Transverse colon (tissue), 4 donors: Measurements from ENCODE around the gene RBBP8NL. TPM values are rescaled to one million over a fixed set of nuclear protein-coding genes. Genes with fewer than 3 reads are reported as not detected.
A peak's percentile ranks its signal among the peaks of the same experiment; 100 is the strongest.

Experiments
- DNase-seq: peaks from one replicate; pipeline ENCODE4 v3.0.0-alpha.2; 2019
- H3K27ac ChIP-seq, 4 donors: fragments of 200-600 bp; sonication (generic); 2 replicates each; pipeline ENCODE4 v1.5.1; 2016 to 2018; ENCODE audit warnings: inconsistent platforms in 4 of 4
- H3K27me3 ChIP-seq: fragments of 200-600 bp; sonication (generic); 2 replicates; pipeline ENCODE4 v1.5.1; 2017; ENCODE audit warnings: inconsistent platforms
- H3K36me3 ChIP-seq, 4 donors: fragments of 200-600 bp; sonication (generic); 2 replicates each; pipeline ENCODE4 v1.5.1; 2017 to 2019; ENCODE audit warnings: inconsistent platforms in 4 of 4
- H3K4me1 ChIP-seq, 4 donors: fragments of 200-600 bp; sonication (generic); 2 replicates each; pipeline ENCODE4 v1.5.1; 2017 to 2020; ENCODE audit warnings: inconsistent platforms in 4 of 4
- H3K4me3 ChIP-seq, 4 donors: fragments of 200-600 bp; sonication (generic); 1 replicate in 1 of 4; 2 replicates in 3 of 4; pipeline versions ENCODE4 v1.5.1 to v1.6.1; 2017 to 2019; ENCODE audit warnings: inconsistent platforms in 4 of 4
- H3K9me3 ChIP-seq, 2 donors: fragments of 200-600 bp; sonication (generic); 2 replicates each; pipeline ENCODE4 v1.5.1; 2017 to 2019; ENCODE audit warnings: inconsistent platforms in 2 of 2
- EP300 ChIP-seq: sonication (generic); formaldehyde crosslinking; IDR thresholded peaks from one replicate; pipeline ENCODE4 v1.6.1; 2017; ENCODE audit warnings: antibody characterized with exemption, low read depth
- POLR2A ChIP-seq: fragments of 450-650 bp; IDR thresholded peaks from one replicate; pipeline ENCODE4 v1.6.1; 2016; ENCODE audit warnings: antibody characterized with exemption, mild to moderate bottlenecking, moderate library complexity
- POLR2AphosphoS5 ChIP-seq, 3 donors: sonication (generic); formaldehyde crosslinking; IDR thresholded peaks; one replicate each; pipeline ENCODE4 v1.6.1; 2016; ENCODE audit warnings: antibody characterized with exemption in 3 of 3
- WGBS, 2 donors: methylation state at CpG; one replicate each; pipeline ENCODE4 v1.1.5; 2018; ENCODE audit warnings: low coverage in 1 of 2; 5-methylcytosine and 5-hydroxymethylcytosine counted together
- in situ Hi-C, 4 donors: fragments of 200-750 bp; cut with MboI; loops; one replicate each; pipeline versions ENCODE4 v1.15.0 to v1.15.1; 2017; ENCODE audit warnings: low sequenced_read_pairs in 3 of 4, low pct_ligation_motif_present in 1 of 4, low pct_unique_long_range_greater_than_20kb in 1 of 4
- intact Hi-C: fragments of 100-400 bp; cut with DNase I; formaldehyde crosslinking; loops from one replicate; pipeline ENCODE4 v1.15.1; 2023; ENCODE audit warnings: low total_unique reads
- total RNA-seq, 4 donors: library from RNA; depleted of rRNA; stranded (reverse); fragments of >200 nt; gene quantifications; one replicate each; pipeline ENCODE4 v1.1.0, GENCODE V29; 2016
- TF ChIP-seq, protein P1 (sequence below), 5 experiments: fragments of 200-600 bp in 3 of 5; fragments of 450-650 bp in 2 of 5; sonication (generic) in 3 of 5; IDR thresholded peaks; 1 replicate in 2 of 5; 2 replicates in 3 of 5; pipeline ENCODE4 v1.5.1; 2016 to 2017; ENCODE audit warnings: antibody characterized with exemption in 5 of 5, inconsistent platforms in 3 of 5, mild to moderate bottlenecking in 2 of 5, moderate library complexity in 1 of 5

RBBP8NL gene
- total RNA-seq, 4 donors from 2014 or later, result 0.75 to 9.4 (median 4.3) TPM

DNA sequence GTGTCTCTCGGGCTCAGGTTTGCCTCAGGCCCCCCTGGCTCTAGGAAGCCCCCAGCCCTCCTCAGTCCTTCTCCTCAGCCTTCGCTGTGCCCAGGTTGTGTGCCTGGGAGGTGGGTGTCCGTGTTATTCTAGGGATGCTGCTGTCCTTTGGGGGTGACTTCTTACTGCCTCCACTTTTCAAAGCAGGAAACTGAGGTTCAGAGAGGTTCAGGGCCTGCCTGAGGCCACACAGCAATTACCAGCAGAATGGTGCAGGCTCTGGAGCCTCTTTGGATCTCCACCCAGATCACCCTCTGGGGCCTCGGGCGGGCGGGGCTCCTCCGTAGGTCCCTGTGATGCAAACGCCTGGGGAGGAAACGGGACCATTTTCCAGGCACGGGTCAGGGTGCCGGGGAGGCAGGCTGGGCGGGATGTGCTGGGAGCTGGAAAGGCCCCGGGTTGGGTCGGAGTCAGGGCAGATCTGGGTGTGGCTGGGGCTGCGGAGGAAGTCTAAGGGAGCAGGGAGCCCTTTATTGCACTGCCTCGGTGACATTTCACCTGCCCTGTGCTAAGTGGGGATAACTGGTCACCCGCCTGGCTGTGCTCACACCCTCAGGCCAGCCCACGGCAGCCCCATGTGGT is 25.2 kb upstream of the RBBP8NL start:
- WGBS, 2 donors, result 53 to 71% methylated on average over 1 to 17 of the region's 18 CpGs
- no peak for TF ChIP-seq POLR2A
- no peak for TF ChIP-seq EP300
- TF ChIP-seq POLR2AphosphoS5 (IDR thresholded peaks at IDR 0.05), result no peak
- TF ChIP-seq, protein P1, sequence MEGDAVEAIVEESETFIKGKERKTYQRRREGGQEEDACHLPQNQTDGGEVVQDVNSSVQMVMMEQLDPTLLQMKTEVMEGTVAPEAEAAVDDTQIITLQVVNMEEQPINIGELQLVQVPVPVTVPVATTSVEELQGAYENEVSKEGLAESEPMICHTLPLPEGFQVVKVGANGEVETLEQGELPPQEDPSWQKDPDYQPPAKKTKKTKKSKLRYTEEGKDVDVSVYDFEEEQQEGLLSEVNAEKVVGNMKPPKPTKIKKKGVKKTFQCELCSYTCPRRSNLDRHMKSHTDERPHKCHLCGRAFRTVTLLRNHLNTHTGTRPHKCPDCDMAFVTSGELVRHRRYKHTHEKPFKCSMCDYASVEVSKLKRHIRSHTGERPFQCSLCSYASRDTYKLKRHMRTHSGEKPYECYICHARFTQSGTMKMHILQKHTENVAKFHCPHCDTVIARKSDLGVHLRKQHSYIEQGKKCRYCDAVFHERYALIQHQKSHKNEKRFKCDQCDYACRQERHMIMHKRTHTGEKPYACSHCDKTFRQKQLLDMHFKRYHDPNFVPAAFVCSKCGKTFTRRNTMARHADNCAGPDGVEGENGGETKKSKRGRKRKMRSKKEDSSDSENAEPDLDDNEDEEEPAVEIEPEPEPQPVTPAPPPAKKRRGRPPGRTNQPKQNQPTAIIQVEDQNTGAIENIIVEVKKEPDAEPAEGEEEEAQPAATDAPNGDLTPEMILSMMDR (IDR thresholded peaks at IDR 0.05), result no peak
- in situ Hi-C loops, result no loop called here
- Histone ChIP-seq H3K4me1 (peaks cover 0 to 7% (median 0%) of the 10 kb centered on the region in 4 donors), H3K9me3 (no peaks in the 10 kb centered on the region), H3K27ac (no peak overlapping the region), H3K27me3 (peaks cover 28% of the 10 kb centered on the region), H3K4me3 (no peak overlapping the region), H3K36me3 (no peaks in the 10 kb centered on the region)
- DNase-seq, result peak; percentile 36
- intact Hi-C loops, result no loop called here

DNA sequence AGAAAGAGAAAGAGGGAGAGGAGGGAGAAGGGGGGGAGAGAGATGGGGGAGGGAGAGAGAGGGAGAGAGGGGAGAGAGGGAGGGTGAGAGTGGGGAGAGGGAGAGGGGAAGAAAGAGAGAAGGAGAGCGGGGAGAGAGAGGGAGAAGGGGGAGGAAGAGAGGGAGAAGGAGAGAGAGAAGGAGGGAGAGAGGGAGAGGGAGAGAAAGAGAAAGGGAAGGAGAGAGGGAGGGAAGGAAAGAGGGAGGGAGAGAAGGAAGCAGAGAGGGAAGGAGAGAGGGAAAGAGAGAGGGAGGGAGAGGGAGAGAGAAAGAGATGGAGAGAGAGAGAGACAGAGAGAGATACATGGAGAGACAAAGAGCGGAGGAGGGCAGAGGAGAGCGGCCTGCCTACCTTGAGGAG is 24.6 kb upstream of the RBBP8NL start:
- no peak overlapping the region for H3K4me3 ChIP-seq
- peaks cover 26% of the 10 kb centered on the region for H3K27me3 ChIP-seq
- H3K9me3 ChIP-seq, result no peaks in the 10 kb centered on the region
- peaks cover 0 to 7% (median 0%) of the 10 kb centered on the region in 4 donors for H3K4me1 ChIP-seq
- no peak for TF ChIP-seq POLR2AphosphoS5 (IDR thresholded peaks at IDR 0.05)
- TF ChIP-seq, protein P1 (IDR thresholded peaks at IDR 0.05), result no peak
- no peak for TF ChIP-seq POLR2A
- TF ChIP-seq EP300, result no peak
- no peak overlapping the region for H3K27ac ChIP-seq
- no peaks in the 10 kb centered on the region for H3K36me3 ChIP-seq
- intact Hi-C loops, result no loop called here
- in situ Hi-C loops, result no loop called here
- 78 to 90% methylated on average over 3 of the region's 3 CpGs for WGBS, 2 donors
- no peak for DNase-seq

- in situ Hi-C loops, result no loop called here
- 20 to 67% methylated on average over 1 to 10 of the region's 10 CpGs for WGBS, 2 donors
- TF ChIP-seq EP300, result no peak
- no peak for TF ChIP-seq POLR2A
- TF ChIP-seq, protein P1 (IDR thresholded peaks at IDR 0.05), result no peak
- TF ChIP-seq POLR2AphosphoS5 (IDR thresholded peaks at IDR 0.05), result no peak
- Histone ChIP-seq H3K4me3 (no peak overlapping the region), H3K4me1 (peaks cover 0 to 7% (median 0%) of the 10 kb centered on the region in 4 donors), H3K9me3 (no peaks in the 10 kb centered on the region), H3K27me3 (peaks cover 33% of the 10 kb centered on the region), H3K36me3 (no peaks in the 10 kb centered on the region), H3K27ac (no peak overlapping the region)
- intact Hi-C loops, result no loop called here
- no peak for DNase-seq
Measured at GRCh38 chr20:62451156-62451767, 23.9 kb upstream of the RBBP8NL start.

DNA sequence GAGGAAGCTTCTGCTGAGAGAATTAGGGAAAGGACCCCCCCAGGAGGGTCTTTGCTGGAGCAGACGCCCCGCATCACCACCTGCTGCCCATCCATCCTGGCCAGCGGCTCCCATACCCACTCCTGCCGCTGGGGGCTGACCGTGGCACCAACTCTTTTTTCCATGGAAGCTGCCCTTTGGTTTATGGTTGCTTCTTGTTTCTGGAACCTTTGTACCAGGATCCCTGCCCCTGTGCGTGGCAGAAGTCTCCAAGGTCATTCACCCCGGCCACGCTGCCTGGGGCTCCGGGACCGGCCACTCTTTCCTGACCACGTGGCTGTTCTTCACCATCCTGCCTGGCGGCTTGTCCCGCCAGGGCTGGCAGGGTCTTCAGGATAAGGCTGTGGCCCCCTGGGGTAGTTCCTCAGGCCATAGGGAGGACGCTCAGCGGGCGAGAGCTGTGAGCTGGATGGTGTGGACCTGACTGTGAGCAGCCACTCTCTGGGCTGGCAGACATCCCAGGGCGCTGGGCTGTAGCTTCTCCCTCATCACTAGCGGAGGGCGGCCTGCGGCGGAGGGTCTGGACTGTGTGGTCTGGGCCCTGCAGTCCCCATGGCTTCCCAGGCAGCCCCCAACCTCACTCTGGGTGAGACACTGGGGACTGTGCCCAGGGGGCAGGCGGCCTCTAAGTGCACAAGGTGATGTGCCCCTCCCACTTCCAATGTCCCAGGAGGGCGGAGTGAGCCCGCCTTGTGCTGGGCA is 22.8 kb upstream of the RBBP8NL start:
- Histone ChIP-seq H3K9me3 (no peaks in the 10 kb centered on the region), H3K4me1 (peaks cover 0 to 7% (median 0%) of the 10 kb centered on the region in 4 donors), H3K36me3 (no peaks in the 10 kb centered on the region), H3K4me3 (no peak overlapping the region), H3K27ac (no peak overlapping the region), H3K27me3 (peaks cover 33% of the 10 kb centered on the region)
- 54% methylated on average over 23 of the region's 24 CpGs; no CpG with 5 or more reads in 1 of the 2 donors for WGBS, 2 donors
- intact Hi-C loops, result no loop called here
- DNase-seq, result peak; percentile 22
- in situ Hi-C loops, result no loop called here
- TF ChIP-seq, protein P1 (IDR thresholded peaks at IDR 0.05), result peak; percentile 17 to 61 (median 43)
- TF ChIP-seq EP300 (no peak), POLR2A (no peak)
